ENCODE measurements around the gene TSHZ2.

Gene TSHZ2

GRCh38 chr20:53061192-53062108 is 89.3 kb downstream of the TSHZ2 start:
- no peak for DNase-seq

- no peak for DNase-seq
Observed at GRCh38 chr20:53064935-53065334, 92.8 kb downstream of the TSHZ2 start.

GRCh38 chr20:53068241-53068640 is 96.1 kb downstream of the TSHZ2 start:
- DNase-seq: no peak

- no peak for DNase-seq
Observed at GRCh38 chr20:53069132-53069531, 97.0 kb downstream of the TSHZ2 start.

GRCh38 chr20:53070224-53070623 is 98.1 kb downstream of the TSHZ2 start:
- no peak for DNase-seq

GRCh38 chr20:53070706-53071392 is 98.7 kb downstream of the TSHZ2 start:
- no peak for DNase-seq

GRCh38 chr20:53071833-53072232 is 99.7 kb downstream of the TSHZ2 start:
- no peak for DNase-seq

- no peak for DNase-seq
Observed at GRCh38 chr20:53072923-53073579, 100.9 kb downstream of the TSHZ2 start.

GRCh38 chr20:53073636-53074415 is 101.7 kb downstream of the TSHZ2 start:
- no peak for DNase-seq

GRCh38 chr20:53074811-53075314 is 102.7 kb downstream of the TSHZ2 start:
- no peak for DNase-seq

- no peak for DNase-seq
Observed at GRCh38 chr20:53076668-53077067, 104.5 kb downstream of the TSHZ2 start.

GRCh38 chr20:53077373-53078205 is 105.4 kb downstream of the TSHZ2 start:
- no peak for DNase-seq

- no peak for DNase-seq
Observed at GRCh38 chr20:53078761-53079160, 106.6 kb downstream of the TSHZ2 start.

GRCh38 chr20:53079261-53079691 is 107.1 kb downstream of the TSHZ2 start:
- DNase-seq: no peak

- no peak for DNase-seq
Observed at GRCh38 chr20:53079828-53080686, 107.9 kb downstream of the TSHZ2 start.

GRCh38 chr20:53080687-53080962 is 108.5 kb downstream of the TSHZ2 start:
- no peak for DNase-seq

GRCh38 chr20:53080969-53081871 is 109.1 kb downstream of the TSHZ2 start:
- DNase-seq: no peak
